ENCODE data around the gene SLFN11. TPM values are rescaled to one million over a fixed set of nuclear protein-coding genes. Genes with fewer than 3 reads are reported as not detected.

Gene SLFN11
- total and polyA plus RNA-seq, 2 experiments from 2014 or later, result not detected

DNA sequence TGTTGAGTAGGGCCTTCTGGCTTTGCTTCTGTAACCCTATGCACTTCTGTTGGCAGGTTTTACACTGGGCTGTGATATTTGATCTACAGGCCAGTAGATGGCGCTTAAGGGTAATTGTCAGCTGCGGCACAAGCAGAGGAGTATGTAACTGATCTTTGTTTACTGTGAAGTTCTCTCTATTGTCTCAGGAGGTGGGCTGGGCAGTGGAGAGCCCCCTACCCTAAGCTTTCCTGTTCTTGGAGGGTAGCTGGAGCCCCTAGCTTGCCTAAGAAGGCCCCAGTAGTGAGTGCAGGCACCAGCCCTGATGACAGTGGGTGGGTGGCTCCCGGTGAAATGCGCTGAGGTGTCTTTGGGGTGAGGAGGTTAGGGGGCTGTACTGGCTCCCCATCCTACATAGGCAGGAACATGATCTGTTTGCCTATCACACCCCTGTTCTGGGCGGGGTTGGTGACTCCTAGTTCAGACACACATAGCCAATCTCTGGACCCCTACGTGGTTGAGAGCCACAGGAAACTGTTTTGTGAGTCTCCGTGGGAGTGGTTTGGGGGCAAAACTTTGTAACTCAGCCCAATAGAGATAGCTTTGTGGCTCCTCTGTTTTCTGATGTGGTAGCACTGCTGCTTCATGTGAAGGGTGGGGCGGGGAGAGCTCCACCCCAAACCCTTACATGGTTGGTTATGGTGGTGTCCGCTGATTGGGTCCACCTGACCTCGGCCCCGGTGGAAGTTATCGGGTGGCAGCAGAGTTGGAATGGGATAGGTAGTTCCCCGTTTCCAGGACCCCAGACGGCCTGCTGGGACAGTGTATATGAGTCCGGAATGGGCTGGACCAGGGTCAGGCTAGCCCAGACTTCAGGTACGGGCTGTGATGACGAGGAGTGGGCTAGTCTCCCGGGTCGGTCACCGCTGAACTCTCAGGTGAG is 60.4 kb downstream of the SLFN11 start:
- H3K9me3 Mint-ChIP-seq, result peaks cover 16% of the 10 kb centered on the region
- H2AFZ ChIP-seq, result peak overlapping the region; percentile 99
- peaks cover 7% of the 10 kb centered on the region for H3K4me1 ChIP-seq (ENCODE audit: insufficient read depth)
- peaks cover 13% of the 10 kb centered on the region for H3K27me3 Mint-ChIP-seq (ENCODE audit: insufficient read depth, low read depth, poor library complexity)
- 0 out of 2 replicates have a peak, but pooled peaks cover 3% of the 10 kb centered on the region for H3F3A ChIP-seq (replicated peaks; ENCODE audit: low read depth)
- no peak overlapping the region for H3K27ac ChIP-seq (ENCODE audit: low read depth)
- peaks cover 30% of the 10 kb centered on the region for H3K4me1 Mint-ChIP-seq
- no peaks in the 10 kb centered on the region for H3K9me2 ChIP-seq (ENCODE audit: insufficient read depth)
- no peaks in the 10 kb centered on the region; the same call in 2 of the 3 replicates for H3K36me3 Mint-ChIP-seq (ENCODE audit: low read depth)
- H3K36me3 ChIP-seq (ENCODE audit: insufficient read depth), result no peaks in the 10 kb centered on the region
- H3K27me3 ChIP-seq (ENCODE audit: insufficient read depth), result peaks cover 37% of the 10 kb centered on the region
- H4K20me1 ChIP-seq (replicated peaks; ENCODE audit: insufficient read depth), result 0 out of 2 replicates have a peak, but pooled peaks cover 4% of the 10 kb centered on the region
- no peaks in the 10 kb centered on the region for H3K79me2 ChIP-seq (replicated peaks; ENCODE audit: insufficient read depth)
- no peak overlapping the region for H3K27ac Mint-ChIP-seq
- no peak for TF ChIP-seq CREB1 (CRISPR knock-in tag; IDR thresholded peaks at IDR 0.05; ENCODE audit: low read depth)
- TF ChIP-seq, protein P1, sequence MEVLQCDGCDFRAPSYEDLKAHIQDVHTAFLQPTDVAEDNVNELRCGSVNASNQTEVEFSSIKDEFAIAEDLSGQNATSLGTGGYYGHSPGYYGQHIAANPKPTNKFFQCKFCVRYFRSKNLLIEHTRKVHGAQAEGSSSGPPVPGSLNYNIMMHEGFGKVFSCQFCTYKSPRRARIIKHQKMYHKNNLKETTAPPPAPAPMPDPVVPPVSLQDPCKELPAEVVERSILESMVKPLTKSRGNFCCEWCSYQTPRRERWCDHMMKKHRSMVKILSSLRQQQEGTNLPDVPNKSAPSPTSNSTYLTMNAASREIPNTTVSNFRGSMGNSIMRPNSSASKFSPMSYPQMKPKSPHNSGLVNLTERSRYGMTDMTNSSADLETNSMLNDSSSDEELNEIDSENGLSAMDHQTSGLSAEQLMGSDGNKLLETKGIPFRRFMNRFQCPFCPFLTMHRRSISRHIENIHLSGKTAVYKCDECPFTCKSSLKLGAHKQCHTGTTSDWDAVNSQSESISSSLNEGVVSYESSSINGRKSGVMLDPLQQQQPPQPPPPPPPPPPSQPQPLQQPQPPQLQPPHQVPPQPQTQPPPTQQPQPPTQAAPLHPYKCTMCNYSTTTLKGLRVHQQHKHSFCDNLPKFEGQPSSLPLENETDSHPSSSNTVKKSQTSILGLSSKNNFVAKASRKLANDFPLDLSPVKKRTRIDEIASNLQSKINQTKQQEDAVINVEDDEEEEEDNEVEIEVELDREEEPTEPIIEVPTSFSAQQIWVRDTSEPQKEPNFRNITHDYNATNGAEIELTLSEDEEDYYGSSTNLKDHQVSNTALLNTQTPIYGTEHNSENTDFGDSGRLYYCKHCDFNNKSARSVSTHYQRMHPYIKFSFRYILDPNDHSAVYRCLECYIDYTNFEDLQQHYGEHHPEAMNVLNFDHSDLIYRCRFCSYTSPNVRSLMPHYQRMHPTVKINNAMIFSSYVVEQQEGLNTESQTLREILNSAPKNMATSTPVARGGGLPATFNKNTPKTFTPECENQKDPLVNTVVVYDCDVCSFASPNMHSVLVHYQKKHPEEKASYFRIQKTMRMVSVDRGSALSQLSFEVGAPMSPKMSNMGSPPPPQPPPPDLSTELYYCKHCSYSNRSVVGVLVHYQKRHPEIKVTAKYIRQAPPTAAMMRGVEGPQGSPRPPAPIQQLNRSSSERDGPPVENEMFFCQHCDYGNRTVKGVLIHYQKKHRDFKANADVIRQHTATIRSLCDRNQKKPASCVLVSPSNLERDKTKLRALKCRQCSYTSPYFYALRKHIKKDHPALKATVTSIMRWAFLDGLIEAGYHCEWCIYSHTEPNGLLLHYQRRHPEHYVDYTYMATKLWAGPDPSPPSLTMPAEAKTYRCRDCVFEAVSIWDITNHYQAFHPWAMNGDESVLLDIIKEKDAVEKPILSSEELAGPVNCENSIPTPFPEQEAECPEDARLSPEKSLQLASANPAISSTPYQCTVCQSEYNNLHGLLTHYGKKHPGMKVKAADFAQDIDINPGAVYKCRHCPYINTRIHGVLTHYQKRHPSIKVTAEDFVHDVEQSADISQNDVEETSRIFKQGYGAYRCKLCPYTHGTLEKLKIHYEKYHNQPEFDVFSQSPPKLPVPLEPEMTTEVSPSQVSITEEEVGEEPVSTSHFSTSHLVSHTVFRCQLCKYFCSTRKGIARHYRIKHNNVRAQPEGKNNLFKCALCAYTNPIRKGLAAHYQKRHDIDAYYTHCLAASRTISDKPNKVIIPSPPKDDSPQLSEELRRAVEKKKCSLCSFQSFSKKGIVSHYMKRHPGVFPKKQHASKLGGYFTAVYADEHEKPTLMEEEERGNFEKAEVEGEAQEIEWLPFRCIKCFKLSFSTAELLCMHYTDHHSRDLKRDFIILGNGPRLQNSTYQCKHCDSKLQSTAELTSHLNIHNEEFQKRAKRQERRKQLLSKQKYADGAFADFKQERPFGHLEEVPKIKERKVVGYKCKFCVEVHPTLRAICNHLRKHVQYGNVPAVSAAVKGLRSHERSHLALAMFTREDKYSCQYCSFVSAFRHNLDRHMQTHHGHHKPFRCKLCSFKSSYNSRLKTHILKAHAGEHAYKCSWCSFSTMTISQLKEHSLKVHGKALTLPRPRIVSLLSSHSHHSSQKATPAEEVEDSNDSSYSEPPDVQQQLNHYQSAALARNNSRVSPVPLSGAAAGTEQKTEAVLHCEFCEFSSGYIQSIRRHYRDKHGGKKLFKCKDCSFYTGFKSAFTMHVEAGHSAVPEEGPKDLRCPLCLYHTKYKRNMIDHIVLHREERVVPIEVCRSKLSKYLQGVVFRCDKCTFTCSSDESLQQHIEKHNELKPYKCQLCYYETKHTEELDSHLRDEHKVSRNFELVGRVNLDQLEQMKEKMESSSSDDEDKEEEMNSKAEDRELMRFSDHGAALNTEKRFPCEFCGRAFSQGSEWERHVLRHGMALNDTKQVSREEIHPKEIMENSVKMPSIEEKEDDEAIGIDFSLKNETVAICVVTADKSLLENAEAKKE (CRISPR knock-in tag; IDR thresholded peaks at IDR 0.05), result no peak
- TF ChIP-seq, protein P2, sequence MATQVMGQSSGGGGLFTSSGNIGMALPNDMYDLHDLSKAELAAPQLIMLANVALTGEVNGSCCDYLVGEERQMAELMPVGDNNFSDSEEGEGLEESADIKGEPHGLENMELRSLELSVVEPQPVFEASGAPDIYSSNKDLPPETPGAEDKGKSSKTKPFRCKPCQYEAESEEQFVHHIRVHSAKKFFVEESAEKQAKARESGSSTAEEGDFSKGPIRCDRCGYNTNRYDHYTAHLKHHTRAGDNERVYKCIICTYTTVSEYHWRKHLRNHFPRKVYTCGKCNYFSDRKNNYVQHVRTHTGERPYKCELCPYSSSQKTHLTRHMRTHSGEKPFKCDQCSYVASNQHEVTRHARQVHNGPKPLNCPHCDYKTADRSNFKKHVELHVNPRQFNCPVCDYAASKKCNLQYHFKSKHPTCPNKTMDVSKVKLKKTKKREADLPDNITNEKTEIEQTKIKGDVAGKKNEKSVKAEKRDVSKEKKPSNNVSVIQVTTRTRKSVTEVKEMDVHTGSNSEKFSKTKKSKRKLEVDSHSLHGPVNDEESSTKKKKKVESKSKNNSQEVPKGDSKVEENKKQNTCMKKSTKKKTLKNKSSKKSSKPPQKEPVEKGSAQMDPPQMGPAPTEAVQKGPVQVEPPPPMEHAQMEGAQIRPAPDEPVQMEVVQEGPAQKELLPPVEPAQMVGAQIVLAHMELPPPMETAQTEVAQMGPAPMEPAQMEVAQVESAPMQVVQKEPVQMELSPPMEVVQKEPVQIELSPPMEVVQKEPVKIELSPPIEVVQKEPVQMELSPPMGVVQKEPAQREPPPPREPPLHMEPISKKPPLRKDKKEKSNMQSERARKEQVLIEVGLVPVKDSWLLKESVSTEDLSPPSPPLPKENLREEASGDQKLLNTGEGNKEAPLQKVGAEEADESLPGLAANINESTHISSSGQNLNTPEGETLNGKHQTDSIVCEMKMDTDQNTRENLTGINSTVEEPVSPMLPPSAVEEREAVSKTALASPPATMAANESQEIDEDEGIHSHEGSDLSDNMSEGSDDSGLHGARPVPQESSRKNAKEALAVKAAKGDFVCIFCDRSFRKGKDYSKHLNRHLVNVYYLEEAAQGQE (IDR thresholded peaks at IDR 0.05; ENCODE audit: unreplicated experiment), result no peak
- no peak for TF ChIP-seq POLR2AphosphoS5 (IDR thresholded peaks at IDR 0.05; ENCODE audit: low read depth)
- TF ChIP-seq, protein P3, sequence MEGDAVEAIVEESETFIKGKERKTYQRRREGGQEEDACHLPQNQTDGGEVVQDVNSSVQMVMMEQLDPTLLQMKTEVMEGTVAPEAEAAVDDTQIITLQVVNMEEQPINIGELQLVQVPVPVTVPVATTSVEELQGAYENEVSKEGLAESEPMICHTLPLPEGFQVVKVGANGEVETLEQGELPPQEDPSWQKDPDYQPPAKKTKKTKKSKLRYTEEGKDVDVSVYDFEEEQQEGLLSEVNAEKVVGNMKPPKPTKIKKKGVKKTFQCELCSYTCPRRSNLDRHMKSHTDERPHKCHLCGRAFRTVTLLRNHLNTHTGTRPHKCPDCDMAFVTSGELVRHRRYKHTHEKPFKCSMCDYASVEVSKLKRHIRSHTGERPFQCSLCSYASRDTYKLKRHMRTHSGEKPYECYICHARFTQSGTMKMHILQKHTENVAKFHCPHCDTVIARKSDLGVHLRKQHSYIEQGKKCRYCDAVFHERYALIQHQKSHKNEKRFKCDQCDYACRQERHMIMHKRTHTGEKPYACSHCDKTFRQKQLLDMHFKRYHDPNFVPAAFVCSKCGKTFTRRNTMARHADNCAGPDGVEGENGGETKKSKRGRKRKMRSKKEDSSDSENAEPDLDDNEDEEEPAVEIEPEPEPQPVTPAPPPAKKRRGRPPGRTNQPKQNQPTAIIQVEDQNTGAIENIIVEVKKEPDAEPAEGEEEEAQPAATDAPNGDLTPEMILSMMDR (conservative IDR thresholded peaks at IDR 0.05; ENCODE audit: low read depth in 2 of 2), result peak; percentile 87 to 89
- peak overlapping the region; percentile 79 for H3K4me3 Mint-ChIP-seq
- ATAC-seq, result peak; percentile 85
- peak; percentile 85 for DNase-seq (ENCODE audit: low spot score)
- peak overlapping the region; percentile 73 for H3K4me3 ChIP-seq
- H3K4me2 ChIP-seq, result peak overlapping the region; percentile 85

All from GM23338 (cell line).